HepG2 (cell line): ENCODE results near the gene ACSL5. TPM values are rescaled to one million over a fixed set of nuclear protein-coding genes. Genes with fewer than 3 reads are reported as not detected.

Experiments
- ARNT2 ChIP-seq: sonication (generic); formaldehyde crosslinking; IDR thresholded peaks from 2 replicates; pipeline ENCODE4 v1.8.0; 2022; ENCODE audit warnings: mild to moderate bottlenecking, low read depth, missing genetic modification reagents, moderate library complexity
- CBX1 ChIP-seq: IDR thresholded peaks from one replicate; pipeline ENCODE4 v1.6.1; 2016; ENCODE audit warnings: antibody characterized with exemption, low read depth
- CEBPG ChIP-seq: IDR thresholded peaks from 2 replicates; pipeline ENCODE4 v1.6.1; 2016
- DNMT1 ChIP-seq: sonication (generic); formaldehyde crosslinking; IDR thresholded peaks from 2 replicates; pipeline ENCODE4 v1.5.1; 2020; ENCODE audit warnings: mild to moderate bottlenecking, missing genetic modification reagents
- DNMT3B ChIP-seq: conservative IDR thresholded peaks from 2 replicates; pipeline ENCODE4 v1.6.1; 2016; ENCODE audit warnings: missing biosample characterization, control low read depth
- DR1 ChIP-seq: sonication (generic); formaldehyde crosslinking; IDR thresholded peaks from 2 replicates; pipeline ENCODE4 v1.8.0; 2021; ENCODE audit warnings: mild to moderate bottlenecking, missing genetic modification reagents, inconsistent platforms
- ETV6 ChIP-seq: sonication (generic); formaldehyde crosslinking; conservative IDR thresholded peaks from 2 replicates; pipeline ENCODE4 v1.4.0; 2020; ENCODE audit warnings: missing genetic modification reagents
- FOXO1 ChIP-seq: sonication (generic); formaldehyde crosslinking; IDR thresholded peaks from 2 replicates; pipeline ENCODE4 v1.4.0; 2020; ENCODE audit warnings: missing genetic modification reagents
- HHEX ChIP-seq: IDR thresholded peaks from 2 replicates; pipeline ENCODE4 v1.6.1; 2016; ENCODE audit warnings: control low read depth
- HOXA5 ChIP-seq: sonication (generic); formaldehyde crosslinking; IDR thresholded peaks from 2 replicates; pipeline ENCODE4 v1.4.0; 2020; ENCODE audit warnings: missing genetic modification reagents
- NFE2L1 ChIP-seq: sonication (generic); formaldehyde crosslinking; IDR thresholded peaks from 2 replicates; pipeline ENCODE4 v1.4.0; 2020; ENCODE audit warnings: missing genetic modification reagents, mild to moderate bottlenecking, borderline replicate concordance
- NR2F1 ChIP-seq, 2 experiments: fragments of 450-650 bp in 1 of 2; formaldehyde crosslinking in 1 of 2; IDR thresholded peaks; 2 replicates each; pipeline versions ENCODE4 v1.5.0 to v1.6.1; 2016 to 2020; ENCODE audit warnings: mild to moderate bottlenecking in 1 of 2, missing compliant biosample characterization in 1 of 2, missing genetic modification reagents in 1 of 2, moderate library complexity in 1 of 2
- TCF7L2 ChIP-seq: IDR thresholded peaks from 2 replicates; pipeline ENCODE4 v1.6.1; 2011; ENCODE audit warnings: mild to moderate bottlenecking, low read depth, low read length, moderate library complexity
- TMF1 ChIP-seq: sonication (generic); formaldehyde crosslinking; IDR thresholded peaks from 2 replicates; pipeline ENCODE4 v1.8.1; 2022; ENCODE audit warnings: low read depth, missing genetic modification reagents
- ZNF143 ChIP-seq: sonication (generic); formaldehyde crosslinking; IDR thresholded peaks from 2 replicates; pipeline ENCODE4 v1.4.0; 2020; ENCODE audit warnings: missing genetic modification reagents
- ZNF256 ChIP-seq: sonication (generic); formaldehyde crosslinking; conservative IDR thresholded peaks from 2 replicates; pipeline ENCODE4 v1.4.0; 2020; ENCODE audit warnings: missing genetic modification reagents
- ZNF546 ChIP-seq: sonication (generic); formaldehyde crosslinking; conservative IDR thresholded peaks from 2 replicates; pipeline ENCODE4 v1.8.1; 2023; ENCODE audit warnings: mild to moderate bottlenecking, missing genetic modification reagents
- ZNF589 ChIP-seq: sonication (generic); formaldehyde crosslinking; conservative IDR thresholded peaks from 2 replicates; pipeline ENCODE4 v1.8.0; 2022; ENCODE audit warnings: mild to moderate bottlenecking, moderate library complexity, missing genetic modification reagents
- ZNF616 ChIP-seq: sonication (generic); formaldehyde crosslinking; IDR thresholded peaks from 2 replicates; pipeline ENCODE4 v1.5.0; 2020; ENCODE audit warnings: low read depth, mild to moderate bottlenecking, missing genetic modification reagents
- ZNF746 ChIP-seq: sonication (generic); formaldehyde crosslinking; IDR thresholded peaks from 2 replicates; pipeline ENCODE4 v1.8.0; 2022; ENCODE audit warnings: mild to moderate bottlenecking, missing genetic modification reagents
- ZNF891 ChIP-seq: sonication (generic); formaldehyde crosslinking; IDR thresholded peaks from 2 replicates; pipeline ENCODE4 v1.5.0; 2020; ENCODE audit warnings: mild to moderate bottlenecking, missing genetic modification reagents
- polyA plus RNA-seq, 8 experiments: library from polyadenylated mRNA; depleted of rRNA in 3 of 8; stranded (reverse) in 7 of 8; unstranded in 1 of 8; fragments of >200 nt; fragmentation: Illumina TruSeq in 4 of 8; extraction: Trizol in 4 of 8; gene quantifications; 2 replicates each; pipeline versions ENCODE4 v1.2.1 to v1.2.3, GENCODE V29; 2011 to 2016; ENCODE audit warnings: low read depth in 4 of 8, missing spikeins in 1 of 8, mixed read lengths in 1 of 8; ENCODE audit not compliant: insufficient read depth in 1 of 8
- total RNA-seq, 5 experiments: library from RNA; depleted of rRNA; stranded (reverse); fragments of >200 nt; fragmentation: Illumina TruSeq; extraction: Trizol; gene quantifications; 2 replicates each; pipeline ENCODE4 v1.2.3, GENCODE V29; 2016; ENCODE audit warnings: low read depth in 1 of 5
- TF ChIP-seq, protein P1 (sequence below): sonication (generic); formaldehyde crosslinking; IDR thresholded peaks from 2 replicates; pipeline ENCODE4 v1.4.0; 2020; ENCODE audit warnings: mild to moderate bottlenecking, missing genetic modification reagents
- TF ChIP-seq, protein P2 (sequence below): sonication (generic); formaldehyde crosslinking; IDR thresholded peaks from 2 replicates; pipeline ENCODE4 v1.5.0; 2020; ENCODE audit warnings: missing genetic modification reagents
- TF ChIP-seq, protein P3 (sequence below): sonication (generic); formaldehyde crosslinking; IDR thresholded peaks from 2 replicates; pipeline ENCODE4 v1.5.1; 2020; ENCODE audit warnings: missing genetic modification reagents, mild to moderate bottlenecking, borderline replicate concordance
- TF ChIP-seq, protein P4 (sequence below): sonication (generic); formaldehyde crosslinking; IDR thresholded peaks from 2 replicates; pipeline ENCODE4 v1.9.0; 2022; ENCODE audit warnings: missing genetic modification reagents, mild to moderate bottlenecking, borderline replicate concordance

Gene ACSL5
- total and polyA plus RNA-seq, 2 of the 13 experiments (the other 11 are each of a cell fraction or from before 2014, with no cell fraction given), result 56.4 to 82.5 TPM

DNA sequence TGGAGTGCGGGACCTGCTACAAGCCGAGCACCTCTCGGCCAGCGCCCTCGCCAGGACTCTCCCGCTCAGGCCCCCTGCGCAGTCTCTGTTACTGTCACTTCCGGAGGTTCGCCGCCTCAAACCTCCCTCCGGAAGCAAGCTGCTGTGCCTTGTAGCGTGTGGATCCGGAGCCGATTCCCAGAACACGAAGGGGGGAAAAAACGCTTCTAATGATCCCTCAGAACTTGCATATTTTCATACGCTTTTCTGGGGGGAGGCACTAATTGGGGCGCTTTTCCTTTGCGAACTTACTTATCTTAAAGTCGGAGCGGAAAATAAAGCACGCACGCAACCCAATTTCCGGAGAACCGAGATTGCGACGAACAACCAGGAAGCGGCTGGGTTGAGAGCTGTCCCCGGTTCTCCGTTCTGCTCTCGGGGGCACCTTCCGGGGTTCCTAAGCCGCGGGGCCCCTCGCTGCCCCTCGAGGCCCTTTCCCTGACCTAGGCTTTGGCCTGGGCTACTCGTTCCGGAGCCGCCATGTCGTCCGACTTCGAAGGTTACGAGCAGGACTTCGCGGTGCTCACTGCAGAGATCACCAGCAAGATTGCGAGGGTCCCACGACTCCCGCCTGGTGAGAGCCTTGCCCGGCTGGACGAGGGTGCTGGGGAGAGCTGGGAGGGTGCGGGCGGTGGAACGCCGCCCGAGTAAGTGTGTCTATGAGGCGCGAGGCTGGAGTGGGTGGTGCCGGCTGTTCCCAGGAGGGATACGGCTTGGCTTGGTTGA is 73.1 kb downstream of the ACSL5 start, which contains the start of the genes VTI1A and ZDHHC6 (continued):
- TF ChIP-seq, protein P1, sequence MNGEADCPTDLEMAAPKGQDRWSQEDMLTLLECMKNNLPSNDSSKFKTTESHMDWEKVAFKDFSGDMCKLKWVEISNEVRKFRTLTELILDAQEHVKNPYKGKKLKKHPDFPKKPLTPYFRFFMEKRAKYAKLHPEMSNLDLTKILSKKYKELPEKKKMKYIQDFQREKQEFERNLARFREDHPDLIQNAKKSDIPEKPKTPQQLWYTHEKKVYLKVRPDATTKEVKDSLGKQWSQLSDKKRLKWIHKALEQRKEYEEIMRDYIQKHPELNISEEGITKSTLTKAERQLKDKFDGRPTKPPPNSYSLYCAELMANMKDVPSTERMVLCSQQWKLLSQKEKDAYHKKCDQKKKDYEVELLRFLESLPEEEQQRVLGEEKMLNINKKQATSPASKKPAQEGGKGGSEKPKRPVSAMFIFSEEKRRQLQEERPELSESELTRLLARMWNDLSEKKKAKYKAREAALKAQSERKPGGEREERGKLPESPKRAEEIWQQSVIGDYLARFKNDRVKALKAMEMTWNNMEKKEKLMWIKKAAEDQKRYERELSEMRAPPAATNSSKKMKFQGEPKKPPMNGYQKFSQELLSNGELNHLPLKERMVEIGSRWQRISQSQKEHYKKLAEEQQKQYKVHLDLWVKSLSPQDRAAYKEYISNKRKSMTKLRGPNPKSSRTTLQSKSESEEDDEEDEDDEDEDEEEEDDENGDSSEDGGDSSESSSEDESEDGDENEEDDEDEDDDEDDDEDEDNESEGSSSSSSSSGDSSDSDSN (CRISPR knock-in tag), result peak; percentile 85
- TF ChIP-seq ZNF616, result no peak
- 0 out of 2 replicates have a peak, but pooled peaks have one; percentile 62 for TF ChIP-seq ARNT2 (CRISPR knock-in tag)
- peak; percentile 51; the same call in 1 of the 2 replicates for TF ChIP-seq TMF1 (CRISPR knock-in tag)
- TF ChIP-seq ZNF546 (CRISPR knock-in tag), result peak; percentile 87; the same call in 1 of the 2 replicates
- peak; percentile 83; the same call in 1 of the 2 replicates for TF ChIP-seq HOXA5 (CRISPR knock-in tag)
- TF ChIP-seq TCF7L2, result no peak
- TF ChIP-seq DNMT3B (CRISPR knock-in tag), result peak; percentile 90; the same call in 1 of the 2 replicates
- no peak for TF ChIP-seq ZNF256 (CRISPR knock-in tag)
- no peak for TF ChIP-seq ZNF589 (CRISPR knock-in tag)
- TF ChIP-seq, protein P2, sequence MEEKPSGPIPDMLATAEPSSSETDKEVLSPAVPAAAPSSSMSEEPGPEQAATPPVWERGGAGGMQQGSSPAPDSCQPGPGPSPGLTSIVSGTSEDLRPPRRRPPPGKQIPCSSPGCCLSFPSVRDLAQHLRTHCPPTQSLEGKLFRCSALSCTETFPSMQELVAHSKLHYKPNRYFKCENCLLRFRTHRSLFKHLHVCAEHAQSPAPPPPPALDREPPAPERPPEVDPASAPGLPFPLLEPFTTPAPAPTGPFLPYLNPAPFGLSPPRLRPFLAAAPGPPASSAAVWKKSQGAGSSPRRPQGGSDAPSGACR, result no peak
- no peak for TF ChIP-seq CEBPG (CRISPR knock-in tag)
- TF ChIP-seq, protein P3, sequence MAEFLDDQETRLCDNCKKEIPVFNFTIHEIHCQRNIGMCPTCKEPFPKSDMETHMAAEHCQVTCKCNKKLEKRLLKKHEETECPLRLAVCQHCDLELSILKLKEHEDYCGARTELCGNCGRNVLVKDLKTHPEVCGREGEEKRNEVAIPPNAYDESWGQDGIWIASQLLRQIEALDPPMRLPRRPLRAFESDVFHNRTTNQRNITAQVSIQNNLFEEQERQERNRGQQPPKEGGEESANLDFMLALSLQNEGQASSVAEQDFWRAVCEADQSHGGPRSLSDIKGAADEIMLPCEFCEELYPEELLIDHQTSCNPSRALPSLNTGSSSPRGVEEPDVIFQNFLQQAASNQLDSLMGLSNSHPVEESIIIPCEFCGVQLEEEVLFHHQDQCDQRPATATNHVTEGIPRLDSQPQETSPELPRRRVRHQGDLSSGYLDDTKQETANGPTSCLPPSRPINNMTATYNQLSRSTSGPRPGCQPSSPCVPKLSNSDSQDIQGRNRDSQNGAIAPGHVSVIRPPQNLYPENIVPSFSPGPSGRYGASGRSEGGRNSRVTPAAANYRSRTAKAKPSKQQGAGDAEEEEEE (CRISPR knock-in tag), result no peak
- TF ChIP-seq ZNF143 (CRISPR knock-in tag), result no peak
- peak; percentile 14; the same call in 1 of the 2 replicates for TF ChIP-seq ZNF891
- TF ChIP-seq ZNF746 (CRISPR knock-in tag), result no peak; the same call in none of the 2 replicates
- TF ChIP-seq DR1 (CRISPR knock-in tag), result no peak; the same call in 1 of the 2 replicates
- no peak for TF ChIP-seq HHEX
- peak; percentile 22; the same call in 1 of the 2 replicates for TF ChIP-seq FOXO1 (CRISPR knock-in tag)
- peak; percentile 76 for TF ChIP-seq CBX1
- 0 out of 2 replicates have a peak, but pooled peaks have one; percentile 61 for TF ChIP-seq NFE2L1
- no peak for TF ChIP-seq DNMT1
- peak in 1 of 2 experiments; percentile 54; a peak in 2 of 4 replicates for TF ChIP-seq NR2F1 (CRISPR knock-in tag; IDR thresholded peaks at IDR 0.05)
- TF ChIP-seq, protein P4, sequence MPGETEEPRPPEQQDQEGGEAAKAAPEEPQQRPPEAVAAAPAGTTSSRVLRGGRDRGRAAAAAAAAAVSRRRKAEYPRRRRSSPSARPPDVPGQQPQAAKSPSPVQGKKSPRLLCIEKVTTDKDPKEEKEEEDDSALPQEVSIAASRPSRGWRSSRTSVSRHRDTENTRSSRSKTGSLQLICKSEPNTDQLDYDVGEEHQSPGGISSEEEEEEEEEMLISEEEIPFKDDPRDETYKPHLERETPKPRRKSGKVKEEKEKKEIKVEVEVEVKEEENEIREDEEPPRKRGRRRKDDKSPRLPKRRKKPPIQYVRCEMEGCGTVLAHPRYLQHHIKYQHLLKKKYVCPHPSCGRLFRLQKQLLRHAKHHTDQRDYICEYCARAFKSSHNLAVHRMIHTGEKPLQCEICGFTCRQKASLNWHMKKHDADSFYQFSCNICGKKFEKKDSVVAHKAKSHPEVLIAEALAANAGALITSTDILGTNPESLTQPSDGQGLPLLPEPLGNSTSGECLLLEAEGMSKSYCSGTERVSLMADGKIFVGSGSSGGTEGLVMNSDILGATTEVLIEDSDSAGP, result peak; percentile 74; the same call in 1 of the 2 replicates
- TF ChIP-seq ETV6 (CRISPR knock-in tag), result 0 out of 2 replicates have a peak, but pooled peaks have one; percentile 33
